ENCODE data around the gene SCUBE3.

The SCUBE3 gene

GRCh38 chr6:35273822-35274559, 60.2 kb downstream of the SCUBE3 start:
- TF ChIP-seq CTCF (IDR thresholded peaks at IDR 0.05; ENCODE audit: insufficient read depth, low read length, poor library complexity, severe bottlenecking): no peak
- H3K36me3 ChIP-seq (ENCODE audit: control insufficient read depth, insufficient read depth, low read length): peaks cover 2% of the 10 kb centered on the region
- DNase-seq (ENCODE audit: extremely low read depth, insufficient read length): no peak
- H3K4me3 ChIP-seq (replicated peaks; ENCODE audit: low read depth, low read length): no peak overlapping the region
- no peaks in the 10 kb centered on the region for H3K27me3 ChIP-seq (replicated peaks; ENCODE audit: control insufficient read depth, insufficient read depth, low read length)

- no peak overlapping the region for H3K4me3 ChIP-seq (replicated peaks; ENCODE audit: low read depth, low read length)
- H3K27me3 ChIP-seq (replicated peaks; ENCODE audit: control insufficient read depth, insufficient read depth, low read length): no peaks in the 10 kb centered on the region
- H3K36me3 ChIP-seq (ENCODE audit: control insufficient read depth, insufficient read depth, low read length): peaks cover 2% of the 10 kb centered on the region
- no peak for TF ChIP-seq CTCF (IDR thresholded peaks at IDR 0.05; ENCODE audit: insufficient read depth, low read length, poor library complexity, severe bottlenecking)
- DNase-seq (ENCODE audit: extremely low read depth, insufficient read length): no peak
These were observed 62.0 kb downstream of the SCUBE3 start for GRCh38 chr6:35275744-35276260.

GRCh38 chr6:35278708-35279107, 65.0 kb downstream of the SCUBE3 start:
- H3K27me3 ChIP-seq (replicated peaks; ENCODE audit: control insufficient read depth, insufficient read depth, low read length): no peaks in the 10 kb centered on the region
- H3K4me3 ChIP-seq (replicated peaks; ENCODE audit: low read depth, low read length): no peak overlapping the region
- DNase-seq (ENCODE audit: extremely low read depth, insufficient read length): no peak
- peaks cover 7% of the 10 kb centered on the region for H3K36me3 ChIP-seq (ENCODE audit: control insufficient read depth, insufficient read depth, low read length)
- TF ChIP-seq CTCF (IDR thresholded peaks at IDR 0.05; ENCODE audit: insufficient read depth, low read length, poor library complexity, severe bottlenecking): no peak

- Histone ChIP-seq H3K27me3 (replicated peaks; ENCODE audit: control insufficient read depth, insufficient read depth, low read length) (no peaks in the 10 kb centered on the region), H3K36me3 (ENCODE audit: control insufficient read depth, insufficient read depth, low read length) (peaks cover 12% of the 10 kb centered on the region), H3K4me3 (replicated peaks; ENCODE audit: low read depth, low read length) (no peak overlapping the region)
- DNase-seq (ENCODE audit: extremely low read depth, insufficient read length): no peak
- TF ChIP-seq CTCF (IDR thresholded peaks at IDR 0.05; ENCODE audit: insufficient read depth, low read length, poor library complexity, severe bottlenecking): no peak
These were observed 67.1 kb downstream of the SCUBE3 start for GRCh38 chr6:35280903-35281302.

GRCh38 chr6:35282472-35282871, 68.7 kb downstream of the SCUBE3 start:
- H3K27me3 ChIP-seq (replicated peaks; ENCODE audit: control insufficient read depth, insufficient read depth, low read length): no peaks in the 10 kb centered on the region
- no peak for DNase-seq (ENCODE audit: extremely low read depth, insufficient read length)
- peaks cover 20% of the 10 kb centered on the region for H3K36me3 ChIP-seq (ENCODE audit: control insufficient read depth, insufficient read depth, low read length)
- TF ChIP-seq CTCF (IDR thresholded peaks at IDR 0.05; ENCODE audit: insufficient read depth, low read length, poor library complexity, severe bottlenecking): no peak
- no peak overlapping the region for H3K4me3 ChIP-seq (replicated peaks; ENCODE audit: low read depth, low read length)

Measured in GM06990 (cell line).